RWPE1 (cell line): ENCODE data around the gene ZFAND6.
A peak's percentile ranks its signal among the peaks of the same experiment; 100 is the strongest.

ENCODE experiments used
- CTCF ChIA-PET: fragments of 350-600 bp; sonication (Branson Sonifier 250); formaldehyde crosslinking; extraction: SDS; loops from one replicate; lab custom pipeline; 2021; lab: Yijun Ruan, JAX
- POLR2A ChIA-PET: fragments of 400-600 bp; formaldehyde crosslinking; extraction: SDS; loops from one replicate; lab custom pipeline; 2020; ENCODE audit warnings: antibody characterized with exemption; ENCODE audit not compliant: low non-redundant PET; lab: Yijun Ruan, JAX
- DNase-seq: peaks from one replicate; pipeline ENCODE4 v3.0.0; 2012; ENCODE audit warnings: low spot score
- H3K27ac ChIP-seq: fragments of 450-650 bp; 2 replicates; pipeline ENCODE4 v1.5.1; 2017
- TF ChIP-seq, protein P1 (sequence below): fragments of 450-650 bp; conservative IDR thresholded peaks from 2 replicates; pipeline ENCODE4 v1.5.1; 2017; ENCODE audit warnings: low read depth, mild to moderate bottlenecking

Gene ZFAND6

DNA sequence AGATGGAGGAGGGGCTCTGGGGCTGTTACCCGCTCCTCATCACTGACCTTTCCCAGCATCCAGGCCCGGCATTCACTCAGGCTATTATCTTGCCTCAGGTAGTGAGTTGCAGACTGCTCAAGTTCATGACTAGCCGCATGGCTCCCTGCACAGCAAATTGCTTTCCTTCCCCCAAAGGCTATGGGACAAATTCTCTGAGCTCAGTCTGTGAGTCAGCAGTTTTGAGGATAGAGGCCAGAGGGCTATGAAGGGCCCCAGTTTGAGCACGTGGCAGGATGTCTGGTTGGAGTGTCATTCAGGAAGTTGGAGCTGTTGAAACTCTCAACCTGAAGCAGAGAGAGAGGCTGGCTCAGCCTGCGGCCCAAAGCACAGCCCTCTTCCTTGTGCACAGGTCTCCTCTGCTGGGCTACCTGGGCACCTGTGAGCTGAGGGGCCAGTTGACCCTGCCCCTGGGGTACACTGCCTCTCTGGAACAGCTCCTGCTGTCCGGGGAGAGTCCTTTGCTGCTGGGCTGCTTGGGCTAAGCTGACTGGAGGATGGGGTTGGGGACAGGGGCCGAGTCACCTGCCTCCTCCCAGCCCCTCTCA, 101.2 kb downstream of the ZFAND6 start:
- DNase-seq: peak; percentile 83
- H3K27ac ChIP-seq: peak overlapping the region; percentile 75
- POLR2A ChIA-PET: interaction anchor here (0.7 to 1.1 kb wide), 2 partner anchors 9 to 238 kb away, joined by 3 to 9 read pairs; no protein-coding TSS in a partner anchor
- CTCF ChIA-PET: interaction anchor here (0.6 kb wide), 2 partner anchors 854 to 1105 kb away, joined by 5 to 6 read pairs; no protein-coding TSS in a partner anchor
- TF ChIP-seq, protein P1, sequence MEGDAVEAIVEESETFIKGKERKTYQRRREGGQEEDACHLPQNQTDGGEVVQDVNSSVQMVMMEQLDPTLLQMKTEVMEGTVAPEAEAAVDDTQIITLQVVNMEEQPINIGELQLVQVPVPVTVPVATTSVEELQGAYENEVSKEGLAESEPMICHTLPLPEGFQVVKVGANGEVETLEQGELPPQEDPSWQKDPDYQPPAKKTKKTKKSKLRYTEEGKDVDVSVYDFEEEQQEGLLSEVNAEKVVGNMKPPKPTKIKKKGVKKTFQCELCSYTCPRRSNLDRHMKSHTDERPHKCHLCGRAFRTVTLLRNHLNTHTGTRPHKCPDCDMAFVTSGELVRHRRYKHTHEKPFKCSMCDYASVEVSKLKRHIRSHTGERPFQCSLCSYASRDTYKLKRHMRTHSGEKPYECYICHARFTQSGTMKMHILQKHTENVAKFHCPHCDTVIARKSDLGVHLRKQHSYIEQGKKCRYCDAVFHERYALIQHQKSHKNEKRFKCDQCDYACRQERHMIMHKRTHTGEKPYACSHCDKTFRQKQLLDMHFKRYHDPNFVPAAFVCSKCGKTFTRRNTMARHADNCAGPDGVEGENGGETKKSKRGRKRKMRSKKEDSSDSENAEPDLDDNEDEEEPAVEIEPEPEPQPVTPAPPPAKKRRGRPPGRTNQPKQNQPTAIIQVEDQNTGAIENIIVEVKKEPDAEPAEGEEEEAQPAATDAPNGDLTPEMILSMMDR: no peak

DNA sequence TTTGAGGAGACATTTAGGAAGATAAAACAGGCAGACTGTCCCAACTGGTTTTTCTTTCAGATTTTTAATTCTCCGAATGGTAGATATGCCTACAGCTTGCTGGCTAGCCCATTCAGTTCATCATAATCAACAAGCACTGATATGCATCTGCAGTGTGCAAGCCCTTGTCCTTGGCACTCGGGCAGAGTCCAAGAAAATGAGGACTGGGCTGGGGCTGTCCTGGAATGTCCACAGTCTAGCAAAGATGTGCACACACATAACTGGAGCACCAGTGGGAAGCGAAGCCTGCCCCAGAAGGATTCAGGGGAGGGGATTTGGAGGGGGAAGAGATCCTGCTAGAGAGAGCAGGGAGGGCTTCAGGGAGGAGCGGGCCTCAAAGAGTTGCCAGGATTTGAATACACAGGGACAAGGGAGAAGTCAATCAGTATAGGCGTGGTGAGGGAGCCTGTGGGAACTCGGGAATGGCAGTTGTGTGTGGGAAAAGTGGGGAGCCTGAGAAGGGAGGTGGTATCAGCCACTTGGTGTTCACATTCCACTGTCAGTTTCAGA, 102.1 kb downstream of the ZFAND6 start:
- CTCF ChIA-PET: interaction anchor here (1.7 kb wide), 1 partner anchor 12 kb away, joined by 4 read pairs; no protein-coding TSS in a partner anchor
- TF ChIP-seq, protein P1: no peak
- DNase-seq: no peak
- H3K27ac ChIP-seq: no peak overlapping the region
- POLR2A ChIA-PET: interaction anchor here (0.7 to 1.1 kb wide), 2 partner anchors 9 to 239 kb away, joined by 3 to 9 read pairs; no protein-coding TSS in a partner anchor

DNA sequence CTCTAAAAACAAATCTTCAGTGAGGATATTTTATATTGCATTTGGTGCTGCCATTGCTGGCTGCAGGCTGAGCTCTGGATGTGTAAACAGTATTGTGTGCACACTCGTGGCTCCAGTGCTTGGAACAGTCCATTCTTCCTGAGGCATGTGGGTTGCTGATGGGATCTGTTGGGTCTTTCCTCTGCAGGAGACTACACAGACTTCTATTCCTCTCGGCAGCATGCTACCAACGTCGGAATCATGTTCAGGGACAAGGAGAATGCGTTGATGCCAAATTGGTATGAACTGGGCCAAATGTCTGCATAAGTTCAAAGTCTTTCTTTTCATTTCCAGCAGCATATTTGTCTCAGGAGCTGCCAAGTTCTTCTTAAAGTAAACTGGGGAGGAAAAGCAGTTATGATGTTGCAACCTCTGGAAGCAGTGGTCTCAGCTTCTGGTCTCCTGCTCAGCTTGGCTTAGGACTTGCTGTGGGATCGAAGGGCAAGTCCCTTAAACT, 102.6 kb downstream of the ZFAND6 start:
- ChIA-PET CTCF (interaction anchor here (1.7 kb wide), 1 partner anchor 11 kb away, joined by 4 read pairs; no protein-coding TSS in a partner anchor), POLR2A (no interaction called here)
- no peak overlapping the region for H3K27ac ChIP-seq
- TF ChIP-seq, protein P1: no peak
- DNase-seq: no peak

DNA sequence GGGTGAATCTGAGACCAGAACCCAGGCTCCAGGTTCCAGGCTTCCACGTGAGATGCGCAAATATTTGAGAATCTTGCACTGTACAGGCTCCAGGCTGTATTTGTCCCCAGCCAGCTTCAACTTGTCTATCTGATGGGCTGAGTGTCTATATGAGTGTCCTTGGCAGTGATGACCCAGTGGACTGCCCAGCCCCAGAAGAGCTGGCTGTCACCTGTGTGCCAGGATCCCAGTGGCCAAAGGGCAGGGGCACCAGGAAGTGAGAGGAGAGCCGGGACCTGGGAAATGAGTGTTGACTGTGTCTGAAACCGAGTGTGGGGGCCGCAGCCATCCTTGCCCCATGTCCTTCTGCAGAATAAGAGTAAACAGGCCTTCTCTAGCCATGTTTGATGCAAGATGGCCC, 103.7 kb downstream of the ZFAND6 start:
- POLR2A ChIA-PET: no interaction called here
- TF ChIP-seq, protein P1: no peak
- no peak for DNase-seq
- CTCF ChIA-PET: no interaction called here
- no peak overlapping the region for H3K27ac ChIP-seq

DNA sequence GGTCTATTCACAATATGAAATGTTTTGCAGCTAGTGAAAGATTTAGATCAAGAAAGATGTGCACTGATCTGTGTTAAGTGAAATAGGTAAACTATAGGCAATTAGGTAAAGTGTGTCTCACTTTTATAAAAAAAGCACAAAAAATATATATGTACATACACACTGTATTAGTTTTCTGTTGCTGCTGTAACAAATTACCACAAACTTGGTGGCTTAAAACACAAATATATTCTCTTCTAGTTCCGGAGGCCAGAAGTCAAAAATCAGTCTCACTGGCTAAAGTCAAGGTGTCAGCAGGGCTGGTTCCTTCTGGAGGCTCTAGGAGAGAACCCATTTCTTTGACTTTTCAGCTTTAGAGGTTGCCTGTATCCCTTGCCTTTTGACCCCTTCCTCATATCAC, 104.4 kb downstream of the ZFAND6 start:
- POLR2A ChIA-PET: no interaction called here
- CTCF ChIA-PET: no interaction called here
- TF ChIP-seq, protein P1: no peak

DNA sequence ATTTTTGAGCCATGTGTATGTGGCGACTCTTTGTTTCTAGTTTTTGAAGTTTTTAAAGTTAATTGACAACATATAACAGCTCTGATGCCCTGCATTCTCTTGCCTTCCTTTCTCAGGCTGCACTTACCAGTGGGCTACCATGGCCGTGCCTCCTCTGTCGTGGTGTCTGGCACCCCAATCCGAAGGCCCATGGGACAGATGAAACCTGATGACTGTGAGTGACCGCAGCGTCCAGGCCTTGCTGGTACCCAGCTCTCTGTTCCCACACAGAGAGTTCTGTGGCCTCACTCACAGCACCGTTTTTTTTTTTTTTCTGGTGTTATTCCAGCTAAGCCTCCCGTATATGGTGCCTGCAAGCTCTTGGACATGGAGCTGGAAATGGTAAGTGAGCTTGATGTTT, 108.5 kb downstream of the ZFAND6 start:
- TF ChIP-seq, protein P1: no peak
- no peak overlapping the region for H3K27ac ChIP-seq
- ChIA-PET CTCF (no interaction called here), POLR2A (interaction anchor here (0.6 kb wide), 1 partner anchor 26 kb away, joined by 3 read pairs; no protein-coding TSS in a partner anchor)
- DNase-seq: no peak

More for the DNA sequence above, 104.4 kb downstream of the ZFAND6 start:
- no peak overlapping the region for H3K27ac ChIP-seq
- no peak for DNase-seq
